Tibial nerve (tissue), 4 donors: ENCODE results near the gene COL6A6. TPM values are rescaled to one million over a fixed set of nuclear protein-coding genes. Genes with fewer than 3 reads are reported as not detected.
"Not testable (repeated sequence)": the region's sequence is repeated elsewhere in the genome, so short reads cannot be mapped to it uniquely, and the experiment has no call there.

Source experiments
- DNase-seq, 2 donors: peaks; one replicate each; pipeline ENCODE4 v3.0.0-alpha.2; 2019; ENCODE audit warnings: low spot score in 2 of 2
- H3K27ac ChIP-seq, 4 donors: fragments of 200-600 bp; sonication (generic) in 3 of 4; one replicate each; pipeline ENCODE4 v1.5.1; 2017 to 2019; ENCODE audit warnings: mild to moderate bottlenecking in 1 of 4
- H3K27me3 ChIP-seq, 2 donors: fragments of 200-600 bp; sonication (generic) in 1 of 2; one replicate each; pipeline versions ENCODE4 v1.5.1 to v1.6.0; 2017 to 2019
- H3K36me3 ChIP-seq, 3 donors: fragments of 200-600 bp; sonication (generic); one replicate each; pipeline ENCODE4 v1.5.1; 2018 to 2019
- H3K4me1 ChIP-seq, 4 donors: fragments of 200-600 bp; sonication (generic) in 3 of 4; one replicate each; pipeline ENCODE4 v1.5.1; 2017 to 2019
- H3K4me3 ChIP-seq, 4 donors: fragments of 200-600 bp; sonication (generic) in 3 of 4; one replicate each; pipeline ENCODE4 v1.5.1; 2017 to 2019; ENCODE audit warnings: mild to moderate bottlenecking in 1 of 4, moderate library complexity in 1 of 4
- H3K9me3 ChIP-seq, 4 donors: fragments of 200-600 bp; sonication (generic) in 3 of 4; one replicate each; pipeline ENCODE4 v1.5.1; 2017 to 2019
- EP300 ChIP-seq, 2 donors: sonication (generic); formaldehyde crosslinking; IDR thresholded peaks; one replicate each; pipeline ENCODE4 v1.6.1; 2017; ENCODE audit warnings: antibody characterized with exemption in 2 of 2, mild to moderate bottlenecking in 1 of 2
- POLR2A ChIP-seq, 2 donors: fragments of 450-650 bp; IDR thresholded peaks; one replicate each; pipeline ENCODE4 v1.6.1; 2017; ENCODE audit warnings: antibody characterized with exemption in 2 of 2, mild to moderate bottlenecking in 2 of 2, moderate library complexity in 2 of 2
- WGBS, 2 donors: methylation state at CpG; one replicate each; pipeline ENCODE4 v1.1.5; 2018; 5-methylcytosine and 5-hydroxymethylcytosine counted together
- total RNA-seq, 4 donors: library from RNA; depleted of rRNA; stranded (reverse); fragments of >200 nt; gene quantifications; one replicate each; pipeline ENCODE4 v1.1.0, GENCODE V29; 2016
- TF ChIP-seq, protein P1 (sequence below), 5 experiments: fragments of 200-600 bp in 3 of 5; fragments of 450-650 bp in 2 of 5; sonication (generic) in 3 of 5; IDR thresholded peaks; one replicate each; pipeline ENCODE4 v1.5.1; 2016 to 2019; ENCODE audit warnings: antibody characterized with exemption in 5 of 5, mild to moderate bottlenecking in 3 of 5, moderate library complexity in 2 of 5

COL6A6 gene
- total RNA-seq, 4 donors from 2014 or later: under 0.01 to 0.22 TPM; not detected in 2

DNA sequence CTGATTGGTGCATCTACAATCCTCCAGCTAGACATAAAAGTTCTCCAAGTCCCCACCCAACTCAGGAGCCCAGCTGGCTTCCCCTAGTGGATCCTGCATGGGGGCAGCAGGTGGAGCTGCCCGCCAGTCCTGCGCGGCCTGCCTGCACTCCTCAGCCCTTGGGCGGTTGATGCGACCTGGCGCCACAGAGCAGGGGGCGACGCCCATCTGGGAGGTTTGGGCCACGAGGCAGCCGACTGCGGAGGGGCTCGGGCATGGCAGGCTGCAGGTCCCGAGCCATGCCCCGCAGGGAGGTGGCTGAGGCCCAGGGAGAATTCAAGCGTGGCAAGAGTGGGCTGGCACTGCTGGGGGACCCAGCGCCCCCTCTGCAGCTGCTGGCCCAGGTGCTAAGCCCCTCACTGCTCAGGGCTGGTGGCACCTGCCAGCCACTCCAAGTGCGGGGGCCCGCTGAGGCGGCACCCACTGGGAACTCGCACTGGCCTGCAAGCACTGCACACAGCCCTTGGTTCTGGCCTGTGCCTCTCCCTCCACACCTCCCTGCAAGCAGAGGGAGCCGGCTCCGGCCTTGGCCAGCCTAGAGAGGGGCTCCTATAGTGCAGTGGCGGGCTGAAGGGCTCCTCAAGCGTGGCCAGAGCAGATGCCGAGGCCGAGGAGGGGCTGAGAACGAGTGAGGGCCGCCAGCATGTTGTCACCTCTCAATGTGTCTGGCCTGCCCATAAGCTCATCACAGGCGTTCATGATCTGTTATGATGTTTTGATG lies 30.1 kb downstream of the COL6A6 start:
- 88 to 91% methylated on average over 10 to 27 of the region's 29 CpGs for WGBS, 2 donors
- Histone ChIP-seq H3K9me3 (peaks cover 0 to 13% (median 4%) of the 10 kb centered on the region in 4 donors), H3K27me3 (no peaks in the 10 kb centered on the region), H3K4me3 (no peak overlapping the region), H3K27ac (no peak overlapping the region), H3K36me3 (no peaks in the 10 kb centered on the region), H3K4me1 (no peaks in the 10 kb centered on the region)
- TF ChIP-seq POLR2A (IDR thresholded peaks at IDR 0.05) (no peak), EP300 (IDR thresholded peaks at IDR 0.05) (no peak)
- TF ChIP-seq, protein P1, sequence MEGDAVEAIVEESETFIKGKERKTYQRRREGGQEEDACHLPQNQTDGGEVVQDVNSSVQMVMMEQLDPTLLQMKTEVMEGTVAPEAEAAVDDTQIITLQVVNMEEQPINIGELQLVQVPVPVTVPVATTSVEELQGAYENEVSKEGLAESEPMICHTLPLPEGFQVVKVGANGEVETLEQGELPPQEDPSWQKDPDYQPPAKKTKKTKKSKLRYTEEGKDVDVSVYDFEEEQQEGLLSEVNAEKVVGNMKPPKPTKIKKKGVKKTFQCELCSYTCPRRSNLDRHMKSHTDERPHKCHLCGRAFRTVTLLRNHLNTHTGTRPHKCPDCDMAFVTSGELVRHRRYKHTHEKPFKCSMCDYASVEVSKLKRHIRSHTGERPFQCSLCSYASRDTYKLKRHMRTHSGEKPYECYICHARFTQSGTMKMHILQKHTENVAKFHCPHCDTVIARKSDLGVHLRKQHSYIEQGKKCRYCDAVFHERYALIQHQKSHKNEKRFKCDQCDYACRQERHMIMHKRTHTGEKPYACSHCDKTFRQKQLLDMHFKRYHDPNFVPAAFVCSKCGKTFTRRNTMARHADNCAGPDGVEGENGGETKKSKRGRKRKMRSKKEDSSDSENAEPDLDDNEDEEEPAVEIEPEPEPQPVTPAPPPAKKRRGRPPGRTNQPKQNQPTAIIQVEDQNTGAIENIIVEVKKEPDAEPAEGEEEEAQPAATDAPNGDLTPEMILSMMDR (IDR thresholded peaks at IDR 0.05): no peak
- no peak for DNase-seq

DNA sequence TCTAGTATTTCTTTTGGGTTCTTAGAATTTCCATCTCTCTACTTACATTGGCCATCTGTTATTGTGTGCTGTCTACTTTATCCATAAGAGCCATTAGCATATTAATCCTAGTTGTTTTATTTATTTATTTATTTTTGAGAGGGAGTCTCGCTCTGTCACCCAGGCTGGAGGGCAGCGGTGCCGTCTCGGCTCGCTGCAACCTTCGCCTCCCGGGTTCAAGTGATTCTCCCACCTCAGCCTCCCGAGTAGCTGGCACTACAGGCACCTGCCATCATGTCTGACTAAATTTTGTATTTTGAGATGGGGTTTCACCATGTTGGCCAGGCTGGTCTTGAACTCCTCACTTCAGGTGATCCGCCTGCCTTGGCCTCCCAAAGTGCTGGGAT lies 30.7 kb downstream of the COL6A6 start:
- WGBS, 2 donors: 84 to 87% methylated on average over 9 of the region's 9 CpGs
- not testable (repeated sequence) for H3K36me3 ChIP-seq, H3K4me3 ChIP-seq, H3K27ac ChIP-seq, H3K27me3 ChIP-seq, H3K4me1 ChIP-seq, DNase-seq
- H3K9me3 ChIP-seq: peaks cover 0 to 18% (median 4%) of the 10 kb centered on the region in 4 donors

DNA sequence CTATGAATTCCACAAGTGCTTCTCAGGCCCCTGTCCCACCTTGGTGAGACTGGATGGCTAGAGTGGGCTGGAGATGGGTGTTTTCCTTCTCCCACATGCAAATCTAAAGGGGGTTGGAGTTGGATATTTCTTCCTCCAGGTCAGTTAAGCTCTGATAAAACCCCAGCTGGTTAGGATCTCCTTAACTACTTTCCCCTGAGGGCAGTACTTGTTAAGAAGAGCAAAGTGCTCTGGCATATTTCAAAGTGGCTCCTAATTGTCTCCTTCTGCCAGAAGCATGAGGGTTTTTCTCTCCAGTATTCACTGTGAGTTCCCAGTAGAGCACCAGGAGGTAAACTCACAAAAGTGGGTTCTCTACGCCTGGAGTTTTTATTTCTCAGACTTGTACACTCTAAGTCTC lies 31.4 kb downstream of the COL6A6 start:
- TF ChIP-seq EP300 (IDR thresholded peaks at IDR 0.05) (no peak), POLR2A (IDR thresholded peaks at IDR 0.05) (no peak)
- TF ChIP-seq, protein P1 (IDR thresholded peaks at IDR 0.05): no peak
- Histone ChIP-seq H3K9me3 (peaks cover 0 to 23% (median 4%) of the 10 kb centered on the region in 4 donors), H3K27me3 (no peaks in the 10 kb centered on the region), H3K27ac (no peak overlapping the region), H3K4me3 (no peak overlapping the region), H3K36me3 (no peaks in the 10 kb centered on the region), H3K4me1 (no peaks in the 10 kb centered on the region)
- no peak for DNase-seq
- WGBS, 2 donors: 76 to 92% methylated on average over 1 of the region's 1 CpG

DNA sequence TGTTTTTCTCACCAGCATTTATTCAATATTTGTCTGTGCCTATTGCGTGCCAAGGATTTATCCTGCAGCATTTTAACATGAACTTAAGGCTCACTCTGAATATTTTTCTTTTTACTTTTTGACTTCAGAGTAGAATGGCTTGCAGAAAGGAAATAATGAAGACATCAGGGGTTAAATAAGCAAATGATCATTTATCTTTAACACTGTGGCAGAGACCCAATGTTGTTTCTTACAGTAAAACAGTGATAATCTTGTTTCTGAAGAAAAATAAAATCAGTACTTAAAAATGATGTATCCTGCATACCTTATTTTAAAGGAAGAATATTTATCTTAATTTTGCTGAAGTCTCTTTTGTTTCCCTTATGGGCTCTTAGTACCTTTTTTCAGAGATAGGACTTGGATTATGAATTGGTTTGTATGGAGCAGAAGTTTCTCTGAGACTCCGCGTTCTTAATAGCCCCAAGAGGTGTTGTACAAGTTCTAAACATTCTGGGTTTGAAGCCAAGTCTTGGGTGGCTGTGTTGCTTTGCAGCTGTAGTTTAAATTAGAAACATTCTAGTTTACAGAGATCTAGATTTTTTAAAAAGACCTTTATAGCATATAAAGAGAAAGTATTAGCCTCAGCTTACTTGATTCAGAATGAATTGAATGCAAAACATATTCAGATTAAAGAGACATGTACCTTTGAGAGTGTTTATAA lies 40.5 kb downstream of the COL6A6 start:
- TF ChIP-seq EP300 (IDR thresholded peaks at IDR 0.05): no peak

DNA sequence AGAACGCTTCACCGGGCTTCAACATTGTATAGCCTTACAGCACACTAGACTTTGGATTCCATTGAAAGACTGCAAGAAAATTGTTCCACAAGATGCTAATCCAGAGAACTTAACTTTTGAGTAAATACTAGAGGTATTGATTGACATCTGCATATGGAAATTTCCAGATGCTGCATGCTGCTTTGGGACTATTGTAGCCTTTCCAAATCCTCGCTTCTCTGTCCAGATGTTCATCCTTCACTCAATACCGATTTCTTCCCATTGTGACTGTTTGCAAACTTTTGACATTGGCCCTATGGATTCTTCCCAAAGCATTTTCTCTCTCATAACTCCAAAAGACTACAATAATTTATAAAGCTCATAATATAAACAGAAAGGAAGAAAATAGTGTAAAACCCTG lies 41.4 kb downstream of the COL6A6 start:
- WGBS, 2 donors: 85 to 89% methylated on average over 4 of the region's 4 CpGs
- H3K27me3 ChIP-seq: no peaks in the 10 kb centered on the region
- TF ChIP-seq EP300 (IDR thresholded peaks at IDR 0.05): no peak

More for the DNA sequence above, 40.5 kb downstream of the COL6A6 start:
- WGBS, 2 donors: 58 to 59% methylated on average over 3 of the region's 3 CpGs
- no peak overlapping the region for H3K4me3 ChIP-seq
- no peaks in the 10 kb centered on the region for H3K4me1 ChIP-seq
- H3K27me3 ChIP-seq: no peaks in the 10 kb centered on the region
- DNase-seq: no peak
- peaks cover 0 to 6% (median 0%) of the 10 kb centered on the region in 4 donors for H3K9me3 ChIP-seq
- H3K27ac ChIP-seq: no peak overlapping the region
- no peaks in the 10 kb centered on the region for H3K36me3 ChIP-seq

DNA sequence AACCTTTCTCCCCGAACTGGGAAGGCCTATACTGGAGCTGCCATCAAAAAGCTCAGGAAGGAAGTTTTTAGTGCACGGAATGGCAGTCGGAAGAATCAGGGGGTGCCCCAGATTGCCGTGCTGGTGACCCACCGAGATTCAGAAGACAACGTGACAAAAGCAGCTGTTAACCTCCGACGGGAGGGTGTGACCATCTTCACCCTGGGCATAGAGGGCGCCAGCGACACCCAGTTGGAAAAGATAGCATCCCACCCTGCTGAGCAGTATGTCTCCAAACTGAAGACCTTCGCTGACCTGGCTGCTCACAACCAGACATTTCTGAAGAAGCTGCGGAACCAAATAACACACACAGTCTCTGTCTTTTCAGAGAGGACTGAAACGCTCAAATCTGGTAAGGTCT lies 48.2 kb downstream of the COL6A6 start:
- Histone ChIP-seq H3K9me3 (no peaks in the 10 kb centered on the region), H3K36me3 (no peaks in the 10 kb centered on the region), H3K27ac (no peak overlapping the region), H3K4me3 (no peak overlapping the region), H3K27me3 (no peaks in the 10 kb centered on the region), H3K4me1 (no peaks in the 10 kb centered on the region)
- 82 to 85% methylated on average over 13 of the region's 13 CpGs for WGBS, 2 donors
- TF ChIP-seq, protein P1 (IDR thresholded peaks at IDR 0.05): no peak
- no peak for DNase-seq

More for the DNA sequence above, 41.4 kb downstream of the COL6A6 start:
- Histone ChIP-seq H3K4me3 (no peak overlapping the region), H3K27ac (no peak overlapping the region), H3K4me1 (no peaks in the 10 kb centered on the region), H3K36me3 (no peaks in the 10 kb centered on the region), H3K9me3 (no peaks in the 10 kb centered on the region)
- DNase-seq: no peak

Other genes with a start within 250 kb of the COL6A6 start
- not detected for gene COL6A5, start 171.5 kb upstream of the COL6A6 start, total RNA-seq
- 10 to 100 TPM; 30.4 to 37.9 (median 33.5) TPM for gene PIK3R4, start 229.7 kb downstream of the COL6A6 start, total RNA-seq